Body of pancreas (tissue), 4 donors: Measurements from ENCODE around the gene JAKMIP2. TPM values are rescaled to one million over a fixed set of nuclear protein-coding genes. Genes with fewer than 3 reads are reported as not detected.
"Not testable (repeated sequence)": the region's sequence is repeated elsewhere in the genome, so short reads cannot be mapped to it uniquely, and the experiment has no call there.

Source experiments
- ATAC-seq: fragments of 150-250 bp; one replicate; pipeline ENCODE4 v1.9.1; 2016
- DNase-seq, 4 donors: peaks; one replicate each; pipeline ENCODE4 v3.0.0-alpha.2; 2019
- H3K27ac ChIP-seq, 4 donors: fragments of 200-600 bp; sonication (generic); 1 replicate in 3 of 4; 2 replicates in 1 of 4; pipeline versions ENCODE4 v1.5.1 to v1.6.1; 2016 to 2019; ENCODE audit warnings: mild to moderate bottlenecking in 1 of 4, mixed read lengths in 1 of 4, moderate library complexity in 1 of 4
- H3K27me3 ChIP-seq, 2 donors: fragments of 200-600 bp; sonication (generic); one replicate each; pipeline ENCODE4 v1.6.0; 2016; ENCODE audit warnings: mild to moderate bottlenecking in 1 of 2
- H3K36me3 ChIP-seq, 2 donors: fragments of 200-600 bp; sonication (generic); replicated peaks in 1 of 2; 2 replicates each; pipeline ENCODE4 v1.5.1; 2016; ENCODE audit warnings: low read depth in 2 of 2; ENCODE audit not compliant: insufficient read depth in 1 of 2
- H3K4me1 ChIP-seq: fragments of 200-600 bp; sonication (generic); one replicate; pipeline ENCODE4 v1.6.0; 2016
- H3K4me3 ChIP-seq, 2 donors: fragments of 200-600 bp; sonication (generic); 1 replicate in 1 of 2; 2 replicates in 1 of 2; pipeline ENCODE4 v1.5.1; 2016 to 2019
- H3K9me3 ChIP-seq, 3 donors: fragments of 200-600 bp; sonication (generic); 1 replicate in 2 of 3; 2 replicates in 1 of 3; pipeline ENCODE4 v1.5.1; 2016
- POLR2A ChIP-seq, 3 donors: fragments of 450-650 bp; IDR thresholded peaks; one replicate each; pipeline ENCODE4 v1.6.1; 2016; ENCODE audit warnings: antibody characterized with exemption in 3 of 3, mild to moderate bottlenecking in 2 of 3
- WGBS, 2 donors: methylation state at CpG; one replicate each; pipeline ENCODE4 v1.1.5; 2017; 5-methylcytosine and 5-hydroxymethylcytosine counted together
- intact Hi-C: fragments of 100-400 bp; cut with DNase I; formaldehyde crosslinking; loops from one replicate; pipeline ENCODE4 v1.15.1; 2023
- total RNA-seq, 2 donors: library from RNA; depleted of rRNA; stranded (reverse); fragments of >200 nt; gene quantifications; one replicate each; pipeline ENCODE4 v1.1.0, GENCODE V29; 2016
- TF ChIP-seq, protein P1 (sequence below), 7 experiments: fragments of 450-650 bp in 4 of 7; fragments of 200-600 bp in 3 of 7; sonication (generic) in 3 of 7; IDR thresholded peaks; one replicate each; pipeline ENCODE4 v1.5.1; 2016 to 2019; ENCODE audit warnings: antibody characterized with exemption in 7 of 7

JAKMIP2 gene
- total RNA-seq: 1 to 10 TPM in 1 of 2 donors, under 1 TPM in 1; 0.78 to 1.3 TPM

DNA sequence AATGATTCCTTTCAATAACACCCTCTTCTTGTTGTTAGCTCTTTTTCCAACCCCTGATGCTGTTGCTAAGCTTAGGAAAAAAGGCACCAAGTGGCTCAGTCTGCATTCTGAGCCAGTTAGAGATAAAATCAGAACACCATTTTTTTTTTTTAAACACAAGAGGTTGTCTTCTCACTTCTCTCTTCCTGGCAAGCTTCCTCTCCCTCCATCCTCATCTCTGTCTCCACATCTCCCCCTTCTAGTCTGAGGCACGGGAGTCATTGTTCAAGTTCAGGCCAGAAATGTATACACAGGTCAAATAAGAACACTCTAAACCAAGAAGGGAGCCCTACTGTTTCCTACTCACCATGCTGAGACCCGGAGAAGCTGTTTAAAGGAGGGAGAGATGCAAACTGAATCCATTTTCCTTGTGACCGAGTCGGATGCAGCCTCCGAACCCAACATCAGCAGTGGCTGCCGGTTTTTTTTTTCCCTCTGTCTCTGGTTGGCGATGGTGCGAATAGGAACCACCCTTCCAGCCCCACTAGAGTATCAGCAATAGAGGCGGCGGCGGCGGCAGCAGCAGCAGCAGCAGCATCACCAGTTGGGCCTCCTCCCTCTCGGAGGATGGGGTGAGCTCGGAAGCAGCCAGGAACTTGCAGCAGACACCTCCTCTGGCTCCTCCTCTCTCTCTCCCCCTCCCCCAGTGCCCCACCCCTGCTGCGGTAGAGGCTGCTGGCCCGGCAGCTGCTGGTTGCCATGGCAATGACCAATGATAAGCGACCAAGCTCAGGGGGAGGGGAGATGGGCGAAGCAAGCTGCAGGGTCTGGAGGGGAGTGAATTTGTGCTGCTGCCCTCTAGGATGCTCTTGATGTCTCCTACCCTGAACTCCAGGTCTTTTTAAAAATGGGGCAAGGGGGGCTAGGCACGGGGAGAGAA is at the start of gene JAKMIP2:
Gene JAKMIP2 (minus strand): TSS at position 619 of the 919 bp plus-strand sequence. CDS start 110,922 bp downstream, outside the sequence.
- peak; percentile 50 for ATAC-seq
- H3K27ac ChIP-seq: no peak within 1 kb of the TSS

DNA sequence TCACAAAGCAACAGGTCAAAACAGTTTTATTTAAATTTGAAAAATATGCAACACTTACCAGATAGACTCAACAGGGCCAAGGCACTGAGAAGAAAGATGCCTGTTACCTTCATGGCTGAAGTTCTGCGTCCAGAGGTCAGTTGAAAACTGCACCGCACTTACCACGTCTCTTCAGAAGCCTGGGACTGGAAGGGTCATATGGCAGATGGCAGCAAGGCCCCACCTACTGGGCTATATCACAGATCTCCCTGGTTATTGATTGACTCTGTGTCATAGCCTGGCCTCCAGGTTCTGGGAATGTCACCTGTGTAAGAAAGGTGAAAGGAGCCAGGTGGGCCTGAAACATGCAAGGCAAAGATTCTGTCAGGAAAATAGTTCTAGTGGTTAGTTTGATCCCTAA is 48.9 kb upstream of the JAKMIP2 start, which contains the start of gene SPINK1:
Gene SPINK1 (minus strand): TSS at position 207 of the 400 bp plus-strand sequence. CDS start 94 bp downstream, at position 113.
- H3K9me3 ChIP-seq: no peaks in the 10 kb centered on the region
- peak within 1 kb of the TSS; percentile 66 to 69 for H3K4me3 ChIP-seq
- ATAC-seq (peak; percentile 82), DNase-seq (peak; percentile 88 to 96 (median 92))
- no peaks in the 10 kb centered on the region for H3K36me3 ChIP-seq
- no peaks in the 10 kb centered on the region for H3K27me3 ChIP-seq
- peak within 1 kb of the TSS; percentile 52 to 83 (median 74) for H3K27ac ChIP-seq
- TF ChIP-seq, protein P1, sequence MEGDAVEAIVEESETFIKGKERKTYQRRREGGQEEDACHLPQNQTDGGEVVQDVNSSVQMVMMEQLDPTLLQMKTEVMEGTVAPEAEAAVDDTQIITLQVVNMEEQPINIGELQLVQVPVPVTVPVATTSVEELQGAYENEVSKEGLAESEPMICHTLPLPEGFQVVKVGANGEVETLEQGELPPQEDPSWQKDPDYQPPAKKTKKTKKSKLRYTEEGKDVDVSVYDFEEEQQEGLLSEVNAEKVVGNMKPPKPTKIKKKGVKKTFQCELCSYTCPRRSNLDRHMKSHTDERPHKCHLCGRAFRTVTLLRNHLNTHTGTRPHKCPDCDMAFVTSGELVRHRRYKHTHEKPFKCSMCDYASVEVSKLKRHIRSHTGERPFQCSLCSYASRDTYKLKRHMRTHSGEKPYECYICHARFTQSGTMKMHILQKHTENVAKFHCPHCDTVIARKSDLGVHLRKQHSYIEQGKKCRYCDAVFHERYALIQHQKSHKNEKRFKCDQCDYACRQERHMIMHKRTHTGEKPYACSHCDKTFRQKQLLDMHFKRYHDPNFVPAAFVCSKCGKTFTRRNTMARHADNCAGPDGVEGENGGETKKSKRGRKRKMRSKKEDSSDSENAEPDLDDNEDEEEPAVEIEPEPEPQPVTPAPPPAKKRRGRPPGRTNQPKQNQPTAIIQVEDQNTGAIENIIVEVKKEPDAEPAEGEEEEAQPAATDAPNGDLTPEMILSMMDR (IDR thresholded peaks at IDR 0.05): peak in 3 of 7 experiments; percentile 7 to 29 (median 19)
- TF ChIP-seq POLR2A (IDR thresholded peaks at IDR 0.05): peak; percentile 86 to 99 (median 99)
- 27 to 57% methylated on average over 3 of the region's 3 CpGs for WGBS, 2 donors
- peaks cover 40% of the 10 kb centered on the region for H3K4me1 ChIP-seq
- intact Hi-C loops: no loop called here

More for the DNA sequence above, at the start of gene JAKMIP2:
- Histone ChIP-seq H3K4me1 (no peaks in the 10 kb centered on the region), H3K27me3 (no peaks in the 10 kb centered on the region), H3K9me3 (no peaks in the 10 kb centered on the region), H3K36me3 (no peaks in the 10 kb centered on the region), H3K4me3 (no peak within 1 kb of the TSS)
- DNase-seq: peak; percentile 33 to 75 (median 55)
- 10 to 12% methylated on average over 19 of the region's 19 CpGs for WGBS, 2 donors
- intact Hi-C loops: no loop called here
- TF ChIP-seq POLR2A (IDR thresholded peaks at IDR 0.05): peak in 2 of 3 donors; percentile 32 to 47
- TF ChIP-seq, protein P1 (IDR thresholded peaks at IDR 0.05): no peak

DNA sequence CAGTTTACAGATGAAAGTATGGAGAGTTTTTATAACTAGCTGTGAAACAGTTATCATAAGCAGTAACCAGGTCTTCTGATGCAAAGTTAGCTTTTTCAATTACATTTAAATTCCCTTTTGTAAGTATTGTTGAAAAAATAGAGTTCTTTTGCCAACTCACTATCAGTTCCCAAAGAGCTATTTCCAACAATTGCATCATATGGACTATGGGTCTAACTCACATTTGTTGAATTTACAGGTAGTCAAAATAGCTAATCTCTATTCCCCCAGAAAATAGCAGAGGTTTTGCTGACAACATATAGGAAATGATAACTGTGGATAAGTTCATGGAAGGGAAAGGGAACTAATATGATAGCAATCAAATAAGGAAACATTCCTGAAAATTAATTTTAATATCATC is 47.5 kb upstream of the JAKMIP2 start:
- Histone ChIP-seq H3K4me1 (peaks cover 32% of the 10 kb centered on the region), H3K27ac (peak overlapping the region; percentile 52 to 83 (median 74)), H3K4me3 (peak overlapping the region; percentile 66 to 69), H3K9me3 (peaks cover 0 to 6% (median 0%) of the 10 kb centered on the region in 3 donors), H3K36me3 (no peaks in the 10 kb centered on the region), H3K27me3 (no peaks in the 10 kb centered on the region)
- intact Hi-C loops: no loop called here
- ATAC-seq: no peak
- TF ChIP-seq, protein P1 (IDR thresholded peaks at IDR 0.05): no peak
- TF ChIP-seq POLR2A (IDR thresholded peaks at IDR 0.05): peak in 1 of 3 donors; percentile 19
- DNase-seq: no peak

DNA sequence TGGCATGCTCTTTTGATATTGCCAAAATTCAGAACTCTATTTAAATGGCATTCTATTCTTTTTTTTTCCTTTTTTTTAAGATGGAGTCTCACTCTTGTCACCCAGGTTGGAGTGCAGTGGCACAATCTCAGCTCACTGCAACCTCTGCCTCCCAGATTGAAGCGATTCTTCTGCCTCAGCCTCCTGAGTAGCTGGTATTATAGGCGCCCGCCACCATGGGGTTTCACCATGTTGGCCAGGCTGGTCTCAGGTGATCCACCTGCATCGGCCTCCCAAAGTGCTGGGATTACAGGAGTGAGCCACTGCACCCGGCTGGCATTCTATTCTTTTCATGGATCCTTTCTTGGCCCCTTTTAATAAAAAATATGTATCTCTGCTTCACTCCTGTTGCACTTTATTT is 44.5 kb upstream of the JAKMIP2 start:
- ATAC-seq, H3K36me3 ChIP-seq, H3K9me3 ChIP-seq, intact Hi-C loops, H3K27me3 ChIP-seq: not testable (repeated sequence)
- H3K4me3 ChIP-seq: peak overlapping the region; percentile 35 to 66
- peak in 3 of 4 donors; percentile 29 to 55 (median 48) for DNase-seq
- peak; percentile 17 to 62 (median 58) for TF ChIP-seq POLR2A (IDR thresholded peaks at IDR 0.05)
- WGBS, 2 donors: 29 to 43% methylated on average over 5 of the region's 5 CpGs
- H3K4me1 ChIP-seq: peaks cover 34% of the 10 kb centered on the region
- H3K27ac ChIP-seq: peak overlapping the region; percentile 39 to 83 (median 74)

DNA sequence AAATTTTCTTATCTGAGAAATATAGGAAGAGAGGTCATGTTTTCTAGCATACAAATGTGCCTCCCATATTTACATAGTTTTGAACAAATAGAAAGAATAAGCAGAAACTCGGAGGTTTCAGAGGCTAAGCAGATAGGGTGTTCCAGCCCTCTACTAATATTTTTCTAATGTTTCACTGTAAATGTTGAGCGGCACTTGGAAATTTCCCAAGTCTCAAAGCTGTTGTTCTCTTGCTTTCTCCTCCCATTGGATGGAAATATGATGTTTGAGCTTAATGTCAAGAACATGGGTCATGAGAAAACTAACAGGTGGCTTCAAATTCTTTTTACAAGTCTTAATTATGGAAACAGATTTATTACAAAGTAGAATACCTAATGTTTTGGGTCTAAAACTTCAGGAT is 43.8 kb upstream of the JAKMIP2 start:
- DNase-seq (peak; percentile 39 to 66 (median 56)), ATAC-seq (peak; percentile 7)
- Histone ChIP-seq H3K27me3 (no peaks in the 10 kb centered on the region), H3K4me3 (peak overlapping the region in 1 of 2 donors; percentile 66), H3K9me3 (peaks cover 0 to 6% (median 0%) of the 10 kb centered on the region in 3 donors), H3K36me3 (peaks cover 0 to 10% of the 10 kb centered on the region in 2 donors), H3K27ac (peak overlapping the region; percentile 28 to 83 (median 74)), H3K4me1 (peaks cover 33% of the 10 kb centered on the region)
- 20 to 27% methylated on average over 2 of the region's 2 CpGs for WGBS, 2 donors
- intact Hi-C loops: no loop called here
- peak in 2 of 3 donors; percentile 29 to 32 for TF ChIP-seq POLR2A (IDR thresholded peaks at IDR 0.05)
- TF ChIP-seq, protein P1 (IDR thresholded peaks at IDR 0.05): no peak
